ENCODE results near the gene EXOC6.
A peak's percentile ranks its signal among the peaks of the same experiment; 100 is the strongest.

The EXOC6 gene

GRCh38 chr10:92832998-92833650 is 15.2 kb upstream of the EXOC6 start:
- no peak for DNase-seq

- no peak for DNase-seq
Observed at GRCh38 chr10:92834331-92834730, 14.0 kb upstream of the EXOC6 start.

GRCh38 chr10:92834986-92835385 is 13.3 kb upstream of the EXOC6 start:
- no peak for DNase-seq

GRCh38 chr10:92837456-92837855 is 10.9 kb upstream of the EXOC6 start:
- DNase-seq = no peak

GRCh38 chr10:92839191-92840085 is 8.9 kb upstream of the EXOC6 start:
- DNase-seq = peak; percentile 18

- DNase-seq = no peak
Observed at GRCh38 chr10:92844746-92845145, 3.6 kb upstream of the EXOC6 start.

- no peak for DNase-seq
Observed at GRCh38 chr10:92845921-92846320, 2.4 kb upstream of the EXOC6 start.

GRCh38 chr10:92846344-92846743 is 2.0 kb upstream of the EXOC6 start:
- DNase-seq = no peak

- DNase-seq = no peak
Observed at GRCh38 chr10:92846854-92847201, 1.5 kb upstream of the EXOC6 start.

GRCh38 chr10:92847202-92847864 is 987 bp upstream of the EXOC6 start:
- DNase-seq = no peak

- peak; percentile 56 for DNase-seq
Observed at GRCh38 chr10:92848037-92848440, 281 bp upstream of the EXOC6 start.

- no peak for DNase-seq
Observed at GRCh38 chr10:92849234-92849525, 860 bp downstream of the EXOC6 start.

- DNase-seq = no peak
Observed at GRCh38 chr10:92849576-92850090, 1.3 kb downstream of the EXOC6 start.

GRCh38 chr10:92850185-92850584 is 1.9 kb downstream of the EXOC6 start:
- DNase-seq = no peak

GRCh38 chr10:92851003-92851402 is 2.7 kb downstream of the EXOC6 start:
- no peak for DNase-seq

GRCh38 chr10:92855560-92855959 is 7.2 kb downstream of the EXOC6 start:
- DNase-seq = no peak

- no peak for DNase-seq
Observed at GRCh38 chr10:92857904-92858514, 9.7 kb downstream of the EXOC6 start.

- DNase-seq = no peak
Observed at GRCh38 chr10:92867235-92867634, 18.9 kb downstream of the EXOC6 start.

GRCh38 chr10:92868036-92868435 is 19.7 kb downstream of the EXOC6 start:
- DNase-seq = no peak

GRCh38 chr10:92868557-92868956 is 20.2 kb downstream of the EXOC6 start:
- no peak for DNase-seq

- no peak for DNase-seq
Observed at GRCh38 chr10:92873029-92873428, 24.7 kb downstream of the EXOC6 start.

- no peak for DNase-seq
Observed at GRCh38 chr10:92876509-92877036, 28.3 kb downstream of the EXOC6 start.

- DNase-seq = peak; percentile 67
Observed at GRCh38 chr10:92880233-92880861, 32.0 kb downstream of the EXOC6 start.

Measured in NCI-H2171 treated with DMSO at 0.1 percent for 48 hours (cell line).